Skeletal muscle tissue (tissue), 4 donors: ENCODE results near the gene IFT80. TPM values are rescaled to one million over a fixed set of nuclear protein-coding genes. Genes with fewer than 3 reads are reported as not detected.

Experiments used
- H3K27ac ChIP-seq: one replicate; pipeline ENCODE4 v1.7.0; 2013; ENCODE audit warnings: mild to moderate bottlenecking, low read depth, low read length, inconsistent platforms
- H3K27me3 ChIP-seq, 3 donors: one replicate each; pipeline ENCODE4 v1.7.0; 2013; ENCODE audit warnings: low read length in 3 of 3; ENCODE audit not compliant: control insufficient read depth in 3 of 3, insufficient read depth in 3 of 3
- H3K36me3 ChIP-seq, 3 donors: one replicate each; pipeline ENCODE4 v1.7.0; 2013; ENCODE audit warnings: low read length in 3 of 3; ENCODE audit not compliant: control insufficient read depth in 3 of 3, insufficient read depth in 3 of 3
- H3K4me1 ChIP-seq, 3 donors: one replicate each; pipeline ENCODE4 v1.7.0; 2013; ENCODE audit warnings: low read length in 3 of 3, mild to moderate bottlenecking in 3 of 3; ENCODE audit not compliant: control insufficient read depth in 3 of 3, insufficient read depth in 3 of 3
- H3K4me3 ChIP-seq, 3 donors: one replicate each; pipeline ENCODE4 v1.7.0; 2013; ENCODE audit warnings: low read length in 3 of 3
- H3K9ac ChIP-seq, 3 donors: one replicate each; pipeline ENCODE4 v1.7.0; 2013; ENCODE audit warnings: low read length in 3 of 3, mild to moderate bottlenecking in 3 of 3, moderate library complexity in 2 of 3, low read depth in 1 of 3
- H3K9me3 ChIP-seq, 3 donors: one replicate each; pipeline ENCODE4 v1.7.0; 2013; ENCODE audit warnings: low read length in 3 of 3; ENCODE audit not compliant: control insufficient read depth in 3 of 3
- total RNA-seq: library from RNA; depleted of rRNA; stranded (reverse); fragments of >200 nt; gene quantifications from one replicate; pipeline ENCODE4 v1.2.3, GENCODE V29; 2014
- donor health status: Osteomylitis.

Gene IFT80
- total RNA-seq = 19.8 TPM

- Histone ChIP-seq H3K9me3 (no peaks in the 10 kb centered on the region), H3K4me1 (peaks cover 11 to 22% (median 15%) of the 10 kb centered on the region in 3 donors)
Observed at GRCh38 chr3:160399125-160400029, at the start of gene IFT80, which contains the start of gene SMC4. Gene IFT80, minus strand, starts transcription at chr3:160399225. Its CDS starts 14,625 bp downstream, at chr3:160384600. Gene SMC4, plus strand, starts transcription at chr3:160399650. Its CDS starts 1,177 bp downstream, at chr3:160400827.

GRCh38 chr3:160447544-160447943 is 48.5 kb upstream of the IFT80 start:
- Histone ChIP-seq H3K27ac (no peak overlapping the region), H3K4me1 (peaks cover 9 to 12% (median 10%) of the 10 kb centered on the region in 3 donors), H3K36me3 (no peaks in the 10 kb centered on the region), H3K4me3 (no peak overlapping the region), H3K9ac (no peak overlapping the region), H3K27me3 (peaks cover 15 to 20% (median 20%) of the 10 kb centered on the region in 3 donors), H3K9me3 (peaks cover 0 to 3% (median 0%) of the 10 kb centered on the region in 3 donors)

More at GRCh38 chr3:160399125-160400029, at the start of gene IFT80, which contains the start of gene SMC4:
- Histone ChIP-seq H3K9ac (peak within 1 kb of the TSS; percentile 83 to 91 (median 85)), H3K4me3 (peak within 1 kb of the TSS; percentile 84 to 98 (median 92)), H3K27me3 (no peaks in the 10 kb centered on the region), H3K36me3 (no peaks in the 10 kb centered on the region), H3K27ac (peak within 1 kb of the TSS; percentile 79)

- no peak overlapping the region for H3K27ac ChIP-seq
- H3K4me1 ChIP-seq = peaks cover 9 to 12% (median 10%) of the 10 kb centered on the region in 3 donors
- H3K9ac ChIP-seq = no peak overlapping the region
- H3K36me3 ChIP-seq = no peaks in the 10 kb centered on the region
- peaks cover 15 to 20% (median 20%) of the 10 kb centered on the region in 3 donors for H3K27me3 ChIP-seq
- H3K9me3 ChIP-seq = peaks cover 0 to 3% (median 0%) of the 10 kb centered on the region in 3 donors
- no peak overlapping the region for H3K4me3 ChIP-seq
Observed at GRCh38 chr3:160446522-160447056, 47.6 kb upstream of the IFT80 start.

- Histone ChIP-seq H3K36me3 (no peaks in the 10 kb centered on the region), H3K27me3 (peaks cover 15 to 20% (median 20%) of the 10 kb centered on the region in 3 donors), H3K4me1 (peaks cover 8 to 12% (median 9%) of the 10 kb centered on the region in 3 donors), H3K4me3 (no peak overlapping the region), H3K9ac (no peak overlapping the region), H3K9me3 (peaks cover 0 to 3% (median 0%) of the 10 kb centered on the region in 3 donors), H3K27ac (no peak overlapping the region)
Observed at GRCh38 chr3:160445854-160446253, 46.8 kb upstream of the IFT80 start.

GRCh38 chr3:160444411-160444810 is 45.4 kb upstream of the IFT80 start:
- Histone ChIP-seq H3K4me1 (peaks cover 0 to 2% (median under 1%) of the 10 kb centered on the region in 3 donors), H3K27me3 (peaks cover 6 to 12% (median 11%) of the 10 kb centered on the region in 3 donors), H3K4me3 (no peak overlapping the region), H3K9me3 (no peaks in the 10 kb centered on the region), H3K36me3 (no peaks in the 10 kb centered on the region), H3K9ac (no peak overlapping the region), H3K27ac (no peak overlapping the region)

- Histone ChIP-seq H3K9me3 (no peaks in the 10 kb centered on the region), H3K9ac (no peak overlapping the region), H3K36me3 (no peaks in the 10 kb centered on the region), H3K4me3 (no peak overlapping the region), H3K27ac (no peak overlapping the region), H3K4me1 (no peaks in the 10 kb centered on the region), H3K27me3 (no peaks in the 10 kb centered on the region)
Observed at GRCh38 chr3:160440687-160441086, 41.7 kb upstream of the IFT80 start.

GRCh38 chr3:160437083-160437455 is 38.0 kb upstream of the IFT80 start:
- H3K27ac ChIP-seq = no peak overlapping the region
- H3K9me3 ChIP-seq = no peaks in the 10 kb centered on the region
- H3K9ac ChIP-seq = no peak overlapping the region
- no peak overlapping the region for H3K4me3 ChIP-seq
- no peaks in the 10 kb centered on the region for H3K27me3 ChIP-seq
- no peaks in the 10 kb centered on the region for H3K4me1 ChIP-seq
- peaks cover 2 to 15% (median 12%) of the 10 kb centered on the region in 3 donors for H3K36me3 ChIP-seq

GRCh38 chr3:160435747-160436146 is 36.7 kb upstream of the IFT80 start:
- no peak overlapping the region for H3K9ac ChIP-seq
- H3K9me3 ChIP-seq = no peaks in the 10 kb centered on the region
- H3K4me3 ChIP-seq = no peak overlapping the region
- no peaks in the 10 kb centered on the region for H3K27me3 ChIP-seq
- no peaks in the 10 kb centered on the region for H3K4me1 ChIP-seq
- peaks cover 2 to 19% (median 16%) of the 10 kb centered on the region in 3 donors for H3K36me3 ChIP-seq
- H3K27ac ChIP-seq = no peak overlapping the region

- peaks cover 2 to 19% (median 19%) of the 10 kb centered on the region in 3 donors for H3K36me3 ChIP-seq
- H3K27me3 ChIP-seq = no peaks in the 10 kb centered on the region
- no peak overlapping the region for H3K9ac ChIP-seq
- no peak overlapping the region for H3K4me3 ChIP-seq
- no peaks in the 10 kb centered on the region for H3K9me3 ChIP-seq
- no peak overlapping the region for H3K27ac ChIP-seq
- H3K4me1 ChIP-seq = no peaks in the 10 kb centered on the region
Observed at GRCh38 chr3:160435095-160435494, 36.1 kb upstream of the IFT80 start.

GRCh38 chr3:160434071-160434470 is 35.0 kb upstream of the IFT80 start:
- Histone ChIP-seq H3K4me3 (no peak overlapping the region), H3K27me3 (no peaks in the 10 kb centered on the region), H3K9me3 (no peaks in the 10 kb centered on the region), H3K9ac (no peak overlapping the region), H3K27ac (no peak overlapping the region), H3K4me1 (no peaks in the 10 kb centered on the region), H3K36me3 (peaks cover 2 to 19% (median 19%) of the 10 kb centered on the region in 3 donors)
